NT2/D1 (cell line): ENCODE measurements around the gene GNAQ.

Experiments used
- SUZ12 ChIP-seq: IDR thresholded peaks from 2 replicates; pipeline ENCODE4 v1.6.1; 2011; ENCODE audit not compliant: insufficient read length, insufficient read depth; ENCODE audit errors: extremely low read depth
- YY1 ChIP-seq: IDR thresholded peaks from 2 replicates; pipeline ENCODE4 v1.6.1; 2011; ENCODE audit not compliant: insufficient read length, insufficient read depth

- TF ChIP-seq YY1 = no peak
- TF ChIP-seq SUZ12 = no peak
Measured at GRCh38 chr9:77714077-77714549, 317.5 kb downstream of the GNAQ start.
